Neural cell (in vitro differentiated cells): ENCODE measurements around the gene SUN1.

ENCODE experiments used
- CTCF ChIP-seq: fragments of 450-650 bp; IDR thresholded peaks from 2 replicates; pipeline ENCODE4 v1.5.1; 2014; ENCODE audit warnings: antibody characterized with exemption, mild to moderate bottlenecking, moderate library complexity; ENCODE audit not compliant: poor library complexity, severe bottlenecking
- EP300 ChIP-seq: fragments of 450-650 bp; conservative IDR thresholded peaks from 2 replicates; pipeline ENCODE4 v1.6.1; 2014; ENCODE audit warnings: antibody characterized with exemption, mild to moderate bottlenecking, moderate library complexity; ENCODE audit not compliant: poor library complexity, severe bottlenecking
- EZH2 ChIP-seq: fragments of 200-600, 300-800 bp; shearing (Covaris generic), sonication (generic); IDR thresholded peaks from 2 replicates; pipeline ENCODE4 v1.6.1; 2014; ENCODE audit warnings: antibody characterized with exemption, low read length, borderline replicate concordance, mild to moderate bottlenecking; ENCODE audit not compliant: insufficient read depth, poor library complexity, severe bottlenecking
- POLR2AphosphoS5 ChIP-seq: IDR thresholded peaks from 2 replicates; pipeline ENCODE4 v1.6.1; 2012

GRCh38 chr7:904847-905246 is 72.6 kb downstream of the SUN1 start:
- TF ChIP-seq EP300 (no peak), CTCF (no peak), POLR2AphosphoS5 (no peak), EZH2 (no peak)
